Loucy (cell line): ENCODE measurements around the gene KBTBD12.

Experiments
- H2AFZ ChIP-seq: fragments of 200-600 bp; sonication (generic); 2 replicates; pipeline ENCODE4 v1.6.0; 2016; ENCODE audit warnings: antibody characterized with exemption, mild to moderate bottlenecking, low read length, moderate library complexity
- H3F3A ChIP-seq: fragments of 200-600 bp; 2 replicates; pipeline ENCODE4 v1.6.0; 2016; ENCODE audit warnings: antibody characterized with exemption, low read depth, mild to moderate bottlenecking
- H3K27me3 ChIP-seq: fragments of 200-600 bp; sonication (generic); 2 replicates; pipeline ENCODE4 v1.6.1; 2014; ENCODE audit warnings: low read length, mild to moderate bottlenecking; ENCODE audit not compliant: insufficient read depth, poor library complexity, severe bottlenecking
- H3K36me3 ChIP-seq: fragments of 200-600 bp; sonication (generic); 2 replicates; pipeline ENCODE4 v1.6.1; 2016; ENCODE audit warnings: low read length; ENCODE audit not compliant: insufficient read depth
- H3K4me1 ChIP-seq: fragments of 200-600 bp; sonication (generic); 2 replicates; pipeline ENCODE4 v1.5.1; 2014; ENCODE audit warnings: low read length, mild to moderate bottlenecking; ENCODE audit not compliant: insufficient read depth, poor library complexity, severe bottlenecking
- H3K4me2 ChIP-seq: fragments of 200-600 bp; sonication (generic); 2 replicates; pipeline ENCODE4 v1.6.0; 2014; ENCODE audit warnings: antibody characterized with exemption, low read length, low read depth, mild to moderate bottlenecking; ENCODE audit not compliant: poor library complexity, severe bottlenecking
- H3K4me3 ChIP-seq: fragments of 200-600 bp; sonication (generic); 2 replicates; pipeline ENCODE4 v1.5.1; 2014; ENCODE audit warnings: low read length, mild to moderate bottlenecking, mixed read lengths; ENCODE audit not compliant: poor library complexity, severe bottlenecking
- H3K79me2 ChIP-seq: fragments of 200-600 bp; sonication (generic); 2 replicates; pipeline ENCODE4 v1.6.1; 2014; ENCODE audit warnings: low read length; ENCODE audit not compliant: insufficient read depth
- H3K9ac ChIP-seq: fragments of 200-600 bp; sonication (generic); 2 replicates; pipeline ENCODE4 v1.6.0; 2014; ENCODE audit warnings: mild to moderate bottlenecking, low read depth, low read length, moderate library complexity; ENCODE audit not compliant: poor library complexity, severe bottlenecking
- H3K9me2 ChIP-seq: fragments of 200-600 bp; sonication (generic); replicated peaks from 2 replicates; pipeline ENCODE4 v1.6.1; 2016; ENCODE audit warnings: low read depth, low read length, mixed read lengths
- H3K9me3 ChIP-seq: fragments of 200-600 bp; sonication (generic); 2 replicates; pipeline ENCODE4 v1.6.1; 2014; ENCODE audit warnings: mild to moderate bottlenecking, antibody characterized with exemption, low read length, low read depth; ENCODE audit not compliant: insufficient read depth
- H4K20me1 ChIP-seq: fragments of 200-600 bp; sonication (generic); 2 replicates; pipeline ENCODE4 v1.6.0; 2014; ENCODE audit warnings: antibody characterized with exemption, low read length, mild to moderate bottlenecking; ENCODE audit not compliant: insufficient read depth, poor library complexity, severe bottlenecking
- EZH2phosphoT487 ChIP-seq: fragments of 200-600 bp; IDR thresholded peaks from 2 replicates; pipeline ENCODE4 v1.6.1; 2018; ENCODE audit warnings: antibody characterized with exemption, mild to moderate bottlenecking, moderate library complexity, borderline replicate concordance
- TF ChIP-seq, protein P1 (sequence below): fragments of 200-600 bp; sonication (generic); conservative IDR thresholded peaks from 2 replicates; pipeline ENCODE4 v1.5.1; 2014; ENCODE audit warnings: mild to moderate bottlenecking, antibody characterized with exemption, low read length

Gene KBTBD12

GRCh38 chr3:127938800-127939199 lies 23.8 kb downstream of the KBTBD12 start:
- H3K4me1 ChIP-seq = no peaks in the 10 kb centered on the region
- H3K9me3 ChIP-seq = no peaks in the 10 kb centered on the region
- H3K27me3 ChIP-seq = no peaks in the 10 kb centered on the region
- no peak overlapping the region for H3K4me3 ChIP-seq
- H3K4me2 ChIP-seq = no peak overlapping the region
- TF ChIP-seq EZH2phosphoT487 = no peak
- TF ChIP-seq, protein P1, sequence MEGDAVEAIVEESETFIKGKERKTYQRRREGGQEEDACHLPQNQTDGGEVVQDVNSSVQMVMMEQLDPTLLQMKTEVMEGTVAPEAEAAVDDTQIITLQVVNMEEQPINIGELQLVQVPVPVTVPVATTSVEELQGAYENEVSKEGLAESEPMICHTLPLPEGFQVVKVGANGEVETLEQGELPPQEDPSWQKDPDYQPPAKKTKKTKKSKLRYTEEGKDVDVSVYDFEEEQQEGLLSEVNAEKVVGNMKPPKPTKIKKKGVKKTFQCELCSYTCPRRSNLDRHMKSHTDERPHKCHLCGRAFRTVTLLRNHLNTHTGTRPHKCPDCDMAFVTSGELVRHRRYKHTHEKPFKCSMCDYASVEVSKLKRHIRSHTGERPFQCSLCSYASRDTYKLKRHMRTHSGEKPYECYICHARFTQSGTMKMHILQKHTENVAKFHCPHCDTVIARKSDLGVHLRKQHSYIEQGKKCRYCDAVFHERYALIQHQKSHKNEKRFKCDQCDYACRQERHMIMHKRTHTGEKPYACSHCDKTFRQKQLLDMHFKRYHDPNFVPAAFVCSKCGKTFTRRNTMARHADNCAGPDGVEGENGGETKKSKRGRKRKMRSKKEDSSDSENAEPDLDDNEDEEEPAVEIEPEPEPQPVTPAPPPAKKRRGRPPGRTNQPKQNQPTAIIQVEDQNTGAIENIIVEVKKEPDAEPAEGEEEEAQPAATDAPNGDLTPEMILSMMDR = no peak
- no peaks in the 10 kb centered on the region for H3F3A ChIP-seq
- no peaks in the 10 kb centered on the region for H4K20me1 ChIP-seq
- no peaks in the 10 kb centered on the region for H3K79me2 ChIP-seq
- H3K9me2 ChIP-seq = no peaks in the 10 kb centered on the region
- H2AFZ ChIP-seq = no peak overlapping the region
- no peaks in the 10 kb centered on the region for H3K36me3 ChIP-seq
- no peak overlapping the region for H3K9ac ChIP-seq

- Histone ChIP-seq H3K27me3 (no peaks in the 10 kb centered on the region), H3K4me1 (no peaks in the 10 kb centered on the region), H3F3A (no peaks in the 10 kb centered on the region)
Observed at GRCh38 chr3:127940116-127940515, 25.1 kb downstream of the KBTBD12 start.

GRCh38 chr3:127942613-127943012 lies 27.6 kb downstream of the KBTBD12 start:
- H3K9me2 ChIP-seq = no peaks in the 10 kb centered on the region

More at GRCh38 chr3:127940116-127940515, 25.1 kb downstream of the KBTBD12 start:
- Histone ChIP-seq H2AFZ (no peak overlapping the region), H3K36me3 (no peaks in the 10 kb centered on the region), H3K4me2 (no peak overlapping the region), H3K79me2 (no peaks in the 10 kb centered on the region), H3K9me2 (no peaks in the 10 kb centered on the region), H3K9ac (no peak overlapping the region), H3K9me3 (no peaks in the 10 kb centered on the region), H3K4me3 (no peak overlapping the region), H4K20me1 (no peaks in the 10 kb centered on the region)
- TF ChIP-seq, protein P1 = no peak
- TF ChIP-seq EZH2phosphoT487 = no peak

More at GRCh38 chr3:127942613-127943012, 27.6 kb downstream of the KBTBD12 start:
- H4K20me1 ChIP-seq = no peaks in the 10 kb centered on the region
- no peaks in the 10 kb centered on the region for H3K9me3 ChIP-seq
- no peak overlapping the region for H3K4me3 ChIP-seq
- no peak for TF ChIP-seq EZH2phosphoT487
- TF ChIP-seq, protein P1 = no peak
- H3K4me2 ChIP-seq = no peak overlapping the region
- no peaks in the 10 kb centered on the region for H3K27me3 ChIP-seq
- no peaks in the 10 kb centered on the region for H3K79me2 ChIP-seq
- no peak overlapping the region for H3K9ac ChIP-seq
- H3F3A ChIP-seq = no peaks in the 10 kb centered on the region
- no peak overlapping the region for H2AFZ ChIP-seq
- no peaks in the 10 kb centered on the region for H3K4me1 ChIP-seq
- no peaks in the 10 kb centered on the region for H3K36me3 ChIP-seq
